HK-2 (cell line): Measurements from ENCODE around the gene POU4F1.

ENCODE experiments used
- DNase-seq: peaks from one replicate; pipeline ENCODE4 v3.0.0-alpha.2; 2018; ENCODE audit not compliant: unreplicated experiment

Gene POU4F1

DNA sequence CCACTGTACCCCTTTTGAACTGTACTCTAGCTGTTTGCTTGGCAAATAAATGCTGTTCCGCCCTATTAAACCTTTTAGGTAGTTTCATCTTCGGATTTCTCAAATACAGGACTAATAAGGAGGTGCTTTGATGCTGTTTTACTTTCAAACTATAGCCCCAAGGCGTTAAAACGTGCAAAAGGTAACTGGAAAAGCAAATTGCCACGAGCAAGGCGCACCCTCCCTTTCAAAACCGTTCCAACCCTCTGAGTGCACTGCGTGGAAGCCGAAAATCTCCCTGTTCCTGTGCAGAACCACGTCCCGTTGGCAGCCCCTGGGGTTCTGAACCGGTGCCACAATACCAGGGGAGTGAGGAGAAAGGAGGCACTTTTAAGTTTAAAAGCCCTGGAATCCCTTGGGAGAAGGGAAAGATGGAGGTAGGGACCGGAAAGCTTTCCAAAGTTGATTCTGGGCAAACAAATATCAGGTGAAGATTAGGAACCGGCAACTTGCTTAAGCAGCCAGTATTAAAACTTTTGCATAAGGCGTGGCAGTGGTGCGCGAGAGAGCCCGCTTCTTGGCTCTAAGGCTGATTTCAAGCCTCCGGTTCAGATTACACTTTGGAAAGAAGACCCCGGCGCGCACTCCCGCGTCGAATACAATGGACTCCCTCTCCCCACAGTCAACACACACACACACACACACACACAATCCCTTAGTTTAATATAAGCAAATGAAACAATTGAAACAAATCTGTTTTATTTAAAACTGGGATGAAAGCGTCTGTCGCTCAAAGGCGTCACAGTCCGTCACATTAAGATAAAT, 9.5 kb downstream of the POU4F1 start:
- DNase-seq: no peak

DNA sequence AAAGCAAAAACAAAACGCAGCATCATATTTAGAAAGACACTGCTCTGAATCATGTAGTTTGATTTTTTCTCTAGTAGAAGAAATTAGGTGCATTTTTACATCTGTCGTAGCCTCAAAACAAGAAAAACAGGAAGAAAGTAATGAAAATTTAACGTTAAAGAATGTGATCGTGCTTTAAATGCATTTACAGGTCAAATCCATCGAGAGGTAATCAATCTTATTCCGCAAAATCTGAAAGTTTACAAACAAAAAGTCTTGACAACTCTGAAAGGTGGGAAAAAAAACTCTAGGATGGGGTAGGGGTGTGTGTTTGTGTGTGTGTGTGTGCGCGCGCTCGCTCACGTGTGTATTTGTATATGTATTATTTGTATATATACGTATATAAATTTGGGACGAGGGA, 10.2 kb downstream of the POU4F1 start:
- DNase-seq: no peak

DNA sequence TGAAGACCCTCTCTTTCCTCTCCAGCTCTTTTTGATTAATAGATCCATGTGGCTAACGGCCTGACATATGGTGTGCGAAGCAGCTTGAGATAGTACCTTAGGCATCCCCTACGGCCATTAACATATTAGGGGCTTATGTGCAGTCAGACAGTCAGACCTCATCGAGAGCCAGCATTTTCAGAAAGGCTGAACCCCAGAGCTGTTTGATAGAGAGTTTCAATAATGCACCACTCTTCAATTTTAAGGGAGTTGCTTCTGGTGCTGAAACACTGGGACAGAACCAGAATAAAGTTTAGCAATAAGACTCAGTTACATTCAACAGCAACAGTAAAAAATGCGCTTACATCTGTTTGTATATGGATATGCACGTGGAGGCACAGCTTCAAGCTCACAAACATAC, 10.8 kb downstream of the POU4F1 start:
- DNase-seq: no peak

DNA sequence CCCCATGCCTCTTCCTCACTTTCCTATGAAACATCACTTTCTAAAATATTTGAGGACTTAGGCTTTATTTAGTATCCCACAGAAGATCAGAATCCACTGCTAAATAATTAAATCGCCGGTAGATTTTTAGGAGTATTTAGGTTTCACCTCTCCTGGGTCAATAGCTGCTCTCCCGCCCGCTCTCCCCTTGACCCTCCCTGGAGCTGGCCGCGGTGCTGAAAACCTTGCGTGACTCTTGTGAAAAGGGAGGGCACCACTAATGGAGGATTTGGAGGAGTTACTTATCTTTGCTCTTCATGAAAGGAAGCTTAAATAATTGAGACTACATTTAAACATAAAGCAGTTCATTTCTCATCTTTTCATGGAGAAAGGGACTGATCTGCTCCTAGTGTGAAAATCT, 14.1 kb downstream of the POU4F1 start:
- no peak for DNase-seq

DNA sequence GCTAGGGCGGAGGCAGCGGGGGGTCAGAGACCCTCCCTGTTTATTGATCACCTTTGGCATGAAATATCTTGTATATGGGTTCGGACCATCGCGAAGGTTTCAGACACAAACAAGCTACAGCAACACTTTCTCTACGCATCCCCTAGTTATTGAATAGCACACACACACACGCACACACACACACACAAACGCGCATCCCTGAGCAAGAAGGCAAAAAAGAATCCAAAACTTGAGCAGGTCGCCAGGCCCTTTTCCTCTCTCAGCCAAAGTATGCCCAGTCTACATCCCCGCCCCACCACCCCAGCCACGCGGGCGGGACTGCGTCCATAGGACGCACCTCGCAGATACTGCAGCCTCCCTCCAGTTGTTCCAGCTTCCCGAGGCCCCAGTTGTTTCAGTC, 16.0 kb downstream of the POU4F1 start:
- DNase-seq: no peak

DNA sequence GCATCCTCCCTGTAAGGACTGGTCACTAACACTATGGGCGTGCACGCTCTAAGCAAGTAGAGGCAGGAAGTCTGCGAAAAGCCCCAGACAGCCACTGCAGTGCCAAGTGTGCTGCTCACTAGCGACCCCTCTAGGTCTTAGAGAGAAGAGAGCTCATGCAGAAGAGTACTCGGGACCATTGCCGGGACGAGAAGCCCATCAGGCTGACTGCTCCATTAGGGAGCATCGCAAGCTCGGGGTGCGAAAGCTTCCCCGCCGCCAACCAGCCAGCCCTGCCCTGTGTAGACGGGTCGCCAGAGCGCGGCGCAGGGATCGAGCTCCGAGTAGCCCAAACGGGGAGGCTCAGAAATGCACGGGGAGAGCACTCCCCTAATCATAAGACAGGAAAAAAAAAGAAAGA, 16.6 kb downstream of the POU4F1 start:
- no peak for DNase-seq

DNA sequence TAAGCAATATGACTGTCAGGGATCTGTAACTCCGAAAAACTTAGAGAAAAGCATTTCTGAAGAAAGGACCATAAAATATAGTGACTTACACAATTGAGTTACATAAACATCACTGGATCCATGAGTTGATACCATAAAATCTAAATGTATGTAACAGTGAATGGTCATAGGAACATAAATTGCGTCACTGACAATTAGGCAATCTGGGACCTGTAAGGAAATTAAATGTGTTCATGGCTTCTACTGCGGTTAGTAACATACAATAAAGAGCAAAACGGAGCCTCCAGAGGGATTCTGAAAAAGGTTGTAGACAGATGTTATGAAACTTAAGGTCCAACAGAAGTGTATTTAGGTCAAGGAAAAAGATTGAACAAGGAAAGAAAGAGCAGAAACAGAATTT, 27.1 kb downstream of the POU4F1 start:
- DNase-seq: no peak

DNA sequence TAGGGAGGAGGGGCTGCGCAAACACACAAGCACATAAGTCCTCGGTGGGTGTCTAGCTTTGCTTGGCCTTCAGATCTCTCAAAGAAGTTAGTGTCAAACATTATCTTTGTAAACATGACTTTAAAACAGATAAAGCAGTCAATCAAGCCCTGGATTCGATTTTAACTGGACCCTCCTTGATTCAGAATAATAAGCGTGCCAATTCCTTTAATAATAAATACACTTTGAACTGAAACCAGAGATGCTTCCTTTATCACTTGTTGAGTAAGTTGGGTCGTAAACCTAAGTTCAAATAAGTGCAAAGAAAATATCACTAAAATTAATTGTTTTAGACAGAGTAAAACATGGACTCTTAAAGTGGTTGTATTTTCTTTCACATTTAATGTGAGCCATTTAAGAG, 30.9 kb downstream of the POU4F1 start:
- no peak for DNase-seq

DNA sequence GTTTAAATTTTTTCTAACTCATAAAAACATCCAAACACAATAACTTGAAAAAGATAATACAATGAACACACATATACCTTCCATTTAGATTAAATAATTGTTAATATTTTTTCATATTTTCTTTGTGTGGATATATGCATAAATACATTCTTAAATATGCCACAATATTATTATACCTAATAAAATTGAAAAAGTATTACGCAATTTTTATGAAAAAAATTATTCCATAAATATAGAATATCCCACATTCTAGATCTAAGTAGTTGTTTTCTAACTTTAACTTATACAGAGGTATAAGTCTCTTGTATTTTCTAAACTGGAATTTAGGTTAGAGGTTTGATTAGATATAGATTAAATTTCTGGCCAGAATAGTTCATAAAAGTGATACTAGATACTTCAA, 34.3 kb downstream of the POU4F1 start:
- no peak for DNase-seq

DNA sequence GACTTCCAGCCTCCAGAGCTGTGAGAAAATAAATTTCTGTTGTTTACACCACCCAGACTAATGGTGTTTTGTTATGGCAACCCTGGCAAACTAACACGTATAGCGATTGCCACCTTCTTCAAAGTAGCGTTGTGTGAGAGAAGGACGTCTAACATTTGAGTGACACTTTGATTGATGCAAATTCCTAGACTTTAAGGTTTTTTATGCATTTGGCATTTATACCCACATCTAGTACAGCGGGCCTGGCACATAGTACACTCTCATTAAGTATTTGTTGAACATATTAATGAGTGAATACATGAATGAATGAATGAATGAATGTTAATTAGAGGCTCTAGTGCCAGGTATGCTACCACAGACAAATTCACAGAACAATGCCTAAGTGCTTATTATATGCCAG, 36.7 kb downstream of the POU4F1 start:
- DNase-seq: no peak

DNA sequence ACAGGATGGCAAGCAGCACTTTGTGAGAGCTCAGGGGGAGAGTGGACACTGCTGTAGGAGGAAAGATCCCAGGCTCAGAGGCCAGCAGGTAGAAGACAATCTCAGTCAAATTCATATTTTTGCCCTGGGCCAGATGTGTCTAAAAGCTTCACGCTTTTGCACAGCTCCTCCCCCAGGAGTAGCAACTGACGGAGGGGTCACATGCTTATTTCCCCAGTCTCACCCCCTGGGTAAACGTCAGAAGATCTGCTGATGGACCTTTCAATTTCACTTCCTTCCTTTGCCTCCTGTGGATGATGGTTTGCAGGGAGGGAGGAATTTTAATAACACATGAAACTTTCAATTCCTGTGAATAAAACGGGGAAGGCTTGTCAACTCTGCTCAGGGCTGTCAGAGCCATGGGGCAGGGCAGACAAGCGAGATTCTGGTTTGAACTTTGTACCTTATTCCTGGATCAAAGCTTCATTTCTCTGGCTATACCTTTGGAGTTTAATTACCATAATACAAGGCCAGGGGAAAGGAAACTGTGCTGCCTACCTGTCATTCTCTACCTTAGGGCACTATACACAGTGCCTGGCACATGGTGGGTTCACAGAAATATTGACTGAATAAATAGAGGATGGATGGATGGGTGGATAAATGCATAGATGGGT, 41.0 kb downstream of the POU4F1 start:
- no peak for DNase-seq
